Fibroblast of lung (primary cell): ENCODE measurements around the gene CMIP. TPM values are rescaled to one million over a fixed set of nuclear protein-coding genes. Genes with fewer than 3 reads are reported as not detected.

ENCODE experiments used
- DNase-seq, 2 donors: peaks; one replicate each; pipeline versions ENCODE4 v3.0.0 to v3.0.0-alpha.2; 2010; ENCODE audit warnings: low read depth in 2 of 2
- H2AFZ ChIP-seq: 2 replicates; pipeline ENCODE4 v1.5.1; 2012; ENCODE audit warnings: low read length, control low read depth, inconsistent platforms
- H3K27ac ChIP-seq: 2 replicates; pipeline ENCODE4 v1.5.1; 2011; ENCODE audit warnings: low read length, control low read depth; ENCODE audit not compliant: insufficient read depth
- H3K27me3 ChIP-seq: 2 replicates; pipeline ENCODE4 v1.5.1; 2011; ENCODE audit warnings: mild to moderate bottlenecking, low read length; ENCODE audit not compliant: control insufficient read depth, insufficient read depth
- H3K36me3 ChIP-seq: 2 replicates; pipeline ENCODE4 v1.5.1; 2011; ENCODE audit warnings: low read length; ENCODE audit not compliant: control insufficient read depth, insufficient read depth
- H3K4me1 ChIP-seq: 2 replicates; pipeline ENCODE4 v1.5.1; 2011; ENCODE audit warnings: low read length; ENCODE audit not compliant: control insufficient read depth, insufficient read depth; ENCODE audit errors: extremely low read depth
- H3K4me2 ChIP-seq: 2 replicates; pipeline ENCODE4 v1.5.1; 2011; ENCODE audit warnings: low read length, control low read depth; ENCODE audit not compliant: insufficient read depth; ENCODE audit errors: extremely low read depth
- H3K4me3 ChIP-seq, 4 experiments: fragments of 200-600 bp in 1 of 4; sonication (generic) in 1 of 4; replicated peaks in 1 of 4; 2 replicates each; pipeline ENCODE4 v1.5.1; 2011 to 2016; ENCODE audit warnings: low read length in 4 of 4, low read depth in 3 of 4, mild to moderate bottlenecking in 3 of 4, control low read depth in 2 of 4, inconsistent platforms in 1 of 4, mixed read lengths in 1 of 4; ENCODE audit not compliant: insufficient read depth in 1 of 4; ENCODE audit errors: control extremely low read depth in 1 of 4
- H3K79me2 ChIP-seq: 2 replicates; pipeline ENCODE4 v1.5.1; 2012; ENCODE audit warnings: mild to moderate bottlenecking, low read length, inconsistent platforms; ENCODE audit not compliant: control insufficient read depth, insufficient read depth
- H3K9ac ChIP-seq: 2 replicates; pipeline ENCODE4 v1.5.1; 2011; ENCODE audit warnings: mild to moderate bottlenecking, low read length, control low read depth; ENCODE audit not compliant: insufficient read depth
- H3K9me3 ChIP-seq: 2 replicates; pipeline ENCODE4 v1.5.1; 2012; ENCODE audit warnings: low read depth, low read length; ENCODE audit not compliant: control insufficient read depth, insufficient read depth
- H4K20me1 ChIP-seq: 2 replicates; pipeline ENCODE4 v1.5.1; 2011; ENCODE audit warnings: low read length; ENCODE audit not compliant: control insufficient read depth, insufficient read depth; ENCODE audit errors: extremely low read depth
- CTCF ChIP-seq, 2 donors: IDR thresholded peaks in 1 of 2; conservative IDR thresholded peaks in 1 of 2; 1 replicate in 1 of 2; 2 replicates in 1 of 2; pipeline ENCODE4 v1.5.1; 2011 to 2012; ENCODE audit warnings: low read length in 2 of 2, control low read depth in 1 of 2, inconsistent platforms in 1 of 2, low read depth in 1 of 2, mild to moderate bottlenecking in 1 of 2
- EZH2 ChIP-seq: IDR thresholded peaks from 2 replicates; pipeline ENCODE4 v1.5.1; 2012; ENCODE audit warnings: low read length, control low read depth, mild to moderate bottlenecking; ENCODE audit errors: missing control alignments
- polyA plus RNA-seq, 2 donors: library from polyadenylated mRNA; depleted of rRNA in 1 of 2; stranded (reverse) in 1 of 2; unstranded in 1 of 2; fragments of >200 nt; gene quantifications; 2 replicates each; pipeline ENCODE4 v1.2.1, GENCODE V29; 2011 to 2012; ENCODE audit warnings: missing spikeins in 1 of 2
- total RNA-seq: library from RNA; depleted of rRNA; stranded (reverse); fragments of >200 nt; gene quantifications from 2 replicates; pipeline ENCODE4 v1.2.1, GENCODE V29; 2014

Gene CMIP
- total and polyA plus RNA-seq, 2 donors (not counting 1 experiment from before 2014, with no cell fraction given) = 1.9 to 5.1 TPM

DNA sequence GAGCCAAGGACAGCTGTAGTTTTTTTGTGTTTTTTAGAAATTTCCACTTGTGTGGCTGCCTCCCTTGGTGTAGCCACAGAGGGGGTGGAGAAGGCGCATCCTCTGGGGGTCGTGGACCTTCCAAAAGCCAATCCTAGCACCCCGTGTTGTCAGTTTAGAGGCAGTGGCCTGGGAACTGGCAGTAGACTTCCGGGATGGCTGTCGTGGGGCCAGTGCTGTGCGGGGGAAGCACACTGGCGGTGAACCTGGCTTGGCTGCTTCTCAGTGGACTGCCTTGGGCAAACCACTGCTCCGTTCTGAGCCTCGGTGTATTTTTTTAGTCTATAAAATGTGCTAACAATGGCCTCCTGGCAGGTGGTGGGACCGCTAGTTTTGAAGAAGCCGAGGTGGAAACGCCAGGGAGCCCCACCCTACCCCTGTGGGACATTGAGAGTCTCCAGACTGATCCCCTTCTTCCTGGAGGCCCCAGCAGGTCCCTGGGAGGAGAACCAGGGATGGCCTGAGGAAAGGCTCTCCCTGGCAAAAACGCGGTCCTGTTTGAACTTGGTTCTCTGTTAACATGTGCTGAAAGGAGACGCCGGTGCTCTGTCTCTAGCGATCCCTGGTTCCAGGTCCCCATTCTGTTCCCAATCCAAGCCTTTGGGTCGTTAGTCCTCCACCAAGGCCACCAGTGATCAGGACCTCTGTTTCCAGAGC lies 125.7 kb downstream of the CMIP start:
- H3K4me3 ChIP-seq = no peak overlapping the region
- H2AFZ ChIP-seq = no peak overlapping the region
- H3K4me1 ChIP-seq = peaks cover 6% of the 10 kb centered on the region
- no peaks in the 10 kb centered on the region for H3K9me3 ChIP-seq
- H3K4me2 ChIP-seq = no peak overlapping the region
- no peaks in the 10 kb centered on the region for H3K79me2 ChIP-seq
- H3K36me3 ChIP-seq = no peaks in the 10 kb centered on the region
- TF ChIP-seq EZH2 (no peak), CTCF (conservative IDR thresholded peaks at IDR 0.05 in 1 of 2, IDR thresholded peaks at IDR 0.05 in 1 of 2; ENCODE audit: low read depth in 1 of 2, low read length in 2 of 2) (no peak)
- DNase-seq = no peak
- H4K20me1 ChIP-seq = no peaks in the 10 kb centered on the region
- H3K27me3 ChIP-seq = no peaks in the 10 kb centered on the region
- no peak overlapping the region for H3K9ac ChIP-seq
- no peak overlapping the region for H3K27ac ChIP-seq

GRCh38 chr16:81571175-81571574 lies 126.6 kb downstream of the CMIP start:
- DNase-seq = no peak
- Histone ChIP-seq H3K27ac (no peak overlapping the region), H2AFZ (no peak overlapping the region), H3K79me2 (no peaks in the 10 kb centered on the region), H3K27me3 (no peaks in the 10 kb centered on the region), H3K4me1 (peaks cover 6% of the 10 kb centered on the region), H4K20me1 (no peaks in the 10 kb centered on the region), H3K9ac (no peak overlapping the region), H3K4me2 (no peak overlapping the region), H3K4me3 (no peak overlapping the region), H3K36me3 (no peaks in the 10 kb centered on the region), H3K9me3 (no peaks in the 10 kb centered on the region)
- no peak for TF ChIP-seq CTCF (conservative IDR thresholded peaks at IDR 0.05 in 1 of 2, IDR thresholded peaks at IDR 0.05 in 1 of 2; ENCODE audit: low read depth in 1 of 2, low read length in 2 of 2)
- TF ChIP-seq EZH2 = no peak

DNA sequence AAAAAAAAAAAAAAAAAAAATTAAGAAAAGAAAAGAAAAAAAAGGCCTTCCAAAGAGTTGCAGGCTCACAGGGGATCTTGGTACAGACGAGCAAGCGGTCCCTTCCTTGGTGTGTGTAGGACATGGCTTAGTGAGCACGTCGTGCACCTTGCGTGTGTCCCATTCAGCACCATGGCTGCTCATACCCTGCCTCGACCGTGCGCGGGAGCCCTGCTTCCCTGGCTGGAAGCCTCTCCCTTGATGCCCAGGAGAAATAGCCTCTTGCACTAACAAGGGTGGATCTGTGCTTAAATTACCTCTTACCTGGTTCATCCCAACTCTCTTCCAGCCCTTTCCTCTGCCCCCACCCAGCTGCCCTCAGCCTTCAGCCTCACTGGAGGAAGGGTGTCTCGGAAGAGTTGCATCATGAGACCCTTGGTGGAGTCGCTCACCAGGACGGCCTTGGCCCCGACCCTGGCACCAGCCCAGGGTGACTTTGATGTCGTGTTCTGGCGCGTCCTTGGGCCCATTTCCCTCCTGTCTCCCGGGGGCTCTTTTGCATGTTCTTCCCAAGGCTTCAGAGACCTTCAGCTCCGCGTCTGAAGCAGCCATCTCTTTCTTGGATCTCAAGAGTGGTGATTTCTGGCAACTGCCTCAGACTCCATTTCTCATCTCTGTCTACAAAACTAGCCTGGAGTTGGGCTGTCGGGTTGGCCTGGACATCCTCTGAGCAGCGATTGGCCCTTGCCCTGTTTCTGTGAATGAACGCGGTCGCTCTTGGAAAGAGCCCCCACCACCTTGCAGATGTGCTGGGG lies 127.2 kb downstream of the CMIP start:
- no peaks in the 10 kb centered on the region for H3K9me3 ChIP-seq
- no peaks in the 10 kb centered on the region for H3K79me2 ChIP-seq
- no peaks in the 10 kb centered on the region for H3K36me3 ChIP-seq
- H3K4me3 ChIP-seq = no peak overlapping the region
- TF ChIP-seq EZH2 (no peak), CTCF (conservative IDR thresholded peaks at IDR 0.05 in 1 of 2, IDR thresholded peaks at IDR 0.05 in 1 of 2; ENCODE audit: low read depth in 1 of 2, low read length in 2 of 2) (no peak)
- H4K20me1 ChIP-seq = no peaks in the 10 kb centered on the region
- H2AFZ ChIP-seq = no peak overlapping the region
- peak in 1 of 2 donors; percentile 23 for DNase-seq
- H3K9ac ChIP-seq = no peak overlapping the region
- peaks cover 6% of the 10 kb centered on the region for H3K4me1 ChIP-seq
- H3K4me2 ChIP-seq = no peak overlapping the region
- no peaks in the 10 kb centered on the region for H3K27me3 ChIP-seq
- H3K27ac ChIP-seq = no peak overlapping the region
